T47D (cell line): ENCODE data around the gene PPP1R2.

ENCODE experiments used
- DNase-seq, 2 experiments: peaks; one replicate each; pipeline versions ENCODE4 v3.0.0 to v3.0.0-alpha.2; 2011 to 2012; ENCODE audit warnings: low read depth in 1 of 2, low spot score in 1 of 2
- JUND ChIP-seq: IDR thresholded peaks from 2 replicates; pipeline ENCODE4 v1.6.1; 2012; ENCODE audit warnings: low read depth
- in situ Hi-C: cut with HindIII; loops from 2 replicates; pipeline ENCODE4 v1.10.0; 2016; ENCODE audit warnings: low sequenced_read_pairs, low pct_unique_long_range_greater_than_20kb

PPP1R2 gene

GRCh38 chr3:195543500-195544229, 540 bp upstream of the PPP1R2 start:
- no peak for TF ChIP-seq JUND
- in situ Hi-C loops: no loop called here
- DNase-seq: no peak

- no peak for TF ChIP-seq JUND
- no peak for DNase-seq
- in situ Hi-C loops: no loop called here
These were observed 818 bp downstream of the PPP1R2 start for GRCh38 chr3:195542316-195542697.

- no peak for TF ChIP-seq JUND
- no peak for DNase-seq
- in situ Hi-C loops: no loop called here
These were observed 2.6 kb downstream of the PPP1R2 start for GRCh38 chr3:195540511-195540910.

GRCh38 chr3:195540027-195540426, 3.1 kb downstream of the PPP1R2 start:
- in situ Hi-C loops: no loop called here
- DNase-seq: no peak
- TF ChIP-seq JUND: no peak

- no peak for DNase-seq
- no peak for TF ChIP-seq JUND
- in situ Hi-C loops: no loop called here
These were observed 3.6 kb downstream of the PPP1R2 start for GRCh38 chr3:195539479-195539878.

GRCh38 chr3:195537995-195538394, 5.1 kb downstream of the PPP1R2 start:
- no peak for DNase-seq
- in situ Hi-C loops: no loop called here
- TF ChIP-seq JUND: no peak

GRCh38 chr3:195535293-195535692, 7.8 kb downstream of the PPP1R2 start:
- in situ Hi-C loops: no loop called here
- TF ChIP-seq JUND: no peak
- DNase-seq: no peak

- in situ Hi-C loops: no loop called here
- DNase-seq: no peak
These were observed 10.3 kb downstream of the PPP1R2 start for GRCh38 chr3:195532834-195533233.

GRCh38 chr3:195532345-195532744, 10.8 kb downstream of the PPP1R2 start:
- no peak for DNase-seq
- in situ Hi-C loops: no loop called here
- TF ChIP-seq JUND: no peak

More at GRCh38 chr3:195532834-195533233, 10.3 kb downstream of the PPP1R2 start:
- TF ChIP-seq JUND: no peak

GRCh38 chr3:195531683-195532082, 11.4 kb downstream of the PPP1R2 start:
- in situ Hi-C loops: no loop called here
- DNase-seq: no peak
- TF ChIP-seq JUND: no peak

GRCh38 chr3:195526492-195526891, 16.6 kb downstream of the PPP1R2 start:
- in situ Hi-C loops: no loop called here
- no peak for TF ChIP-seq JUND
- DNase-seq: no peak

GRCh38 chr3:195524171-195524896, 18.8 kb downstream of the PPP1R2 start:
- in situ Hi-C loops: no loop called here
- TF ChIP-seq JUND: no peak
- no peak for DNase-seq

- in situ Hi-C loops: no loop called here
- peak; percentile 66 to 67 for DNase-seq
- TF ChIP-seq JUND: 0 out of 2 replicates have a peak, but pooled peaks have one; percentile 7
These were observed 20.7 kb downstream of the PPP1R2 start for GRCh38 chr3:195522254-195523023.
